ENCODE data around the gene SPCS1.

GRCh38 chr3:52722491-52722890 lies 16.6 kb downstream of the SPCS1 start:
- TF ChIP-seq CTCF (IDR thresholded peaks at IDR 0.05) = no peak
- TF ChIP-seq POLR2A (IDR thresholded peaks at IDR 0.05) = no peak
